Hepatocyte (in vitro differentiated cells): ENCODE data around the gene MAGI1.

Source experiments
- CTCF ChIP-seq: fragments of 200-600 bp; sonication (generic); IDR thresholded peaks from 2 replicates; pipeline ENCODE4 v1.5.1; 2016; ENCODE audit warnings: antibody characterized with exemption, mild to moderate bottlenecking; ENCODE audit not compliant: poor library complexity
- EZH2 ChIP-seq: fragments of 200-600 bp; sonication (generic); IDR thresholded peaks from 2 replicates; pipeline ENCODE4 v1.6.1; 2016; ENCODE audit warnings: antibody characterized with exemption, mild to moderate bottlenecking, borderline replicate concordance
- EZH2phosphoT487 ChIP-seq: fragments of 200-600 bp; sonication (generic); IDR thresholded peaks from one replicate; pipeline ENCODE4 v1.6.1; 2018; ENCODE audit warnings: antibody characterized with exemption, mild to moderate bottlenecking, low read depth, moderate library complexity; ENCODE audit not compliant: unreplicated experiment, severe bottlenecking

- no peak for TF ChIP-seq EZH2
- no peak for TF ChIP-seq CTCF
- TF ChIP-seq EZH2phosphoT487 = no peak
Measured at GRCh38 chr3:65627062-65627461, 411.7 kb downstream of the MAGI1 start.
